AG10803 (cell line): ENCODE measurements around the gene GGT5.
A peak's percentile ranks its signal among the peaks of the same experiment; 100 is the strongest.
"Not testable (repeated sequence)": the region's sequence is repeated elsewhere in the genome, so short reads cannot be mapped to it uniquely, and the experiment has no call there.

ENCODE experiments used
- DNase-seq: peaks from one replicate; pipeline ENCODE4 v3.0.0; 2010; ENCODE audit warnings: low read depth
- H3K4me3 ChIP-seq: 2 replicates; pipeline ENCODE4 v1.5.1; 2011; ENCODE audit warnings: mild to moderate bottlenecking, low read length, control low read depth
- CTCF ChIP-seq: conservative IDR thresholded peaks from 2 replicates; pipeline ENCODE4 v1.5.1; 2011; ENCODE audit warnings: mild to moderate bottlenecking, low read length, control low read depth, inconsistent platforms

GGT5 gene

GRCh38 chr22:24186352-24186740 lies 58.5 kb downstream of the GGT5 start:
- no peak for TF ChIP-seq CTCF
- no peak for DNase-seq
- H3K4me3 ChIP-seq: no peak overlapping the region

DNA sequence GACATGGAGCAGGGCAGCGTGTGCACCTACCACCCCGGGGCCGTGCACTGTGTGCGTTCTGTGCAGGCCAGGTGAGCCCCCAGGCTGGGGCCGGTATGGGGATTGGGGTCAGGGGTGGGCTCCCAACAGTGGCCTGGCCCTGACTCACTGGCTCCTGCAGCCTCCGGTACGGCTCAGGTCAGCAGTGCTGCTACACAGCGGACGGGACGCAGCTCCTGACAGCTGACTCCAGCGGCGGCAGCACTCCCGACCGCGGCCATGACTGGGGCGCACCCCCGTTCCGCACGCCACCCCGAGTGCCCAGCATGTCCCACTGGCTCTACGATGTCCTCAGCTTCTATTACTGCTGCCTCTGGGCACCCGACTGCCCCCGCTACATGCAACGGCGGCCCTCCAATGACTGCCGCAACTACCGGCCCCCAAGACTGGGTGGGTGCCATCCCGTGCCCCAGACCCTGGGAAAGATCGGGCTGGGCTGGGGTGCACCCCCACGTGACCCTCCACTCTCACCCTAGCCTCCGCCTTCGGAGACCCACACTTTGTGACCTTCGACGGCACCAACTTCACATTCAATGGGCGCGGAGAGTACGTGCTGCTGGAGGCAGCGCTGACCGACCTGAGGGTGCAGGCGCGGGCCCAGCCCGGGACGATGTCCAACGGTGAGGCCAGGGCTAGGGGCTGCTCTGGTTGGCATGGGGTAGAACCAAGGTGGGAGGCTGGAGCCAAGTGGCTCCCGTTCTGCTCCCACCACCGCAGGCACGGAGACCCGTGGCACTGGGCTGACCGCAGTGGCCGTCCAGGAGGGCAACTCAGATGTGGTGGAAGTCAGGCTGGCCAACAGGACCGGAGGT lies 59.2 kb downstream of the GGT5 start:
- H3K4me3 ChIP-seq: no peak overlapping the region
- TF ChIP-seq CTCF: no peak
- no peak for DNase-seq

DNA sequence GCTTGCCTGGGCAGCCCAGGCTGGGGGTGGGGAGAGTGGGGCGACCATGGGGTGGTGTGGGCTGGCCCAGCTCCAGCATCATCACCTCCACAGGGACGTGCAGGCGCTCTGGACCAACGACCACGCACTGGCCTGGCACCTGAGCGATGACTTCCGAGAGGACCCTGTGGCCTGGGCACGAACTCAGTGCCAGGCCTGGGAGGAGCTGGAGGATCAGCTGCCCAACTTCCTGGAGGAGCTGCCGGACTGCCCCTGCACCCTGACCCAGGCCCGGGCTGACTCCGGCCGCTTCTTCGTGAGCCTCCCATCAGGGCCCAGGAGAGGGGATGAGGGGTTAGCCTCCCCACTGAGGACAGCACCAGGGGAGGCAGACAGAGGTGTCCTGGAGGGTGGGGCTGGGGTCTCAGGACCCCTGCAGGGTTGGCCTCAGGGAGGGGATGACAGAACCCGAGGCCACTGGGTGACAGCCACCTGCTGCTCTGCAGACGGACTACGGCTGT lies 59.8 kb downstream of the GGT5 start:
- no peak for DNase-seq
- no peak for TF ChIP-seq CTCF
- no peak overlapping the region for H3K4me3 ChIP-seq

DNA sequence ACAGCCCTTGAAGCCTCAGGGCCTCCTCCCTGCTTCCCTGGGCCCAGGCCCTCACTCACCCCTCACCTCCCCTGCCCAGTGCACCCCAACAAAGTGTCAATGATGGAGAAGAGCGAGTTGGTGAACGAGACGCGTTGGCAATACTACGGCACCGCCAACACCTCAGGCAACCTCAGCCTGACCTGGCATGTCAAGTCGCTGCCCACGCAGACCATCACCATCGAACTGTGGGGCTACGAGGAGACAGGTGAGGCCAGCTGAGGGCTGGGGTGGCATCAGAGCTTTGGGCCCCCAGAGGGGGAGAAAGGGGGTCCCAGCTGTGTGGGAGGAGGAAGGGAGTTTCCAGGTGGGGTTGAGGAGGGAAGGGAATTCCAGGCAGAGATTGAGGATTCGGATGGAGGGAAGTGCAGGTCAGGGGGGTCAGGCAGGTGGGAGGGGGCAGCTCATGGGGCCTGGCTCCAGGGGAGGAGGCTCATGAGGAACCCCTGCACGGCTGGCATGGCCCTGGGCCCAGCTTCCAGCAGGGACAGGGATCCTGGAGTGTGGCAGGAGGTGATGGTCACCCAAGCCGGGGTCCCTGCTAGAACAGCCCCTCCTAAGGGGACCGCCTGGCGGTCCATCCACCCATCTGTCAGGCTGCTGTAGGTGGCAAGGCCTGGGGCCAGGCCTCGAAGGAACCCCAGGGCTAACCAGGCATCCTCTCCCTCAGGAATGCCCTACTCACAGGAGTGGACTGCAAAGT lies 60.7 kb downstream of the GGT5 start:
- no peak for TF ChIP-seq CTCF
- H3K4me3 ChIP-seq: no peak overlapping the region
- no peak for DNase-seq

DNA sequence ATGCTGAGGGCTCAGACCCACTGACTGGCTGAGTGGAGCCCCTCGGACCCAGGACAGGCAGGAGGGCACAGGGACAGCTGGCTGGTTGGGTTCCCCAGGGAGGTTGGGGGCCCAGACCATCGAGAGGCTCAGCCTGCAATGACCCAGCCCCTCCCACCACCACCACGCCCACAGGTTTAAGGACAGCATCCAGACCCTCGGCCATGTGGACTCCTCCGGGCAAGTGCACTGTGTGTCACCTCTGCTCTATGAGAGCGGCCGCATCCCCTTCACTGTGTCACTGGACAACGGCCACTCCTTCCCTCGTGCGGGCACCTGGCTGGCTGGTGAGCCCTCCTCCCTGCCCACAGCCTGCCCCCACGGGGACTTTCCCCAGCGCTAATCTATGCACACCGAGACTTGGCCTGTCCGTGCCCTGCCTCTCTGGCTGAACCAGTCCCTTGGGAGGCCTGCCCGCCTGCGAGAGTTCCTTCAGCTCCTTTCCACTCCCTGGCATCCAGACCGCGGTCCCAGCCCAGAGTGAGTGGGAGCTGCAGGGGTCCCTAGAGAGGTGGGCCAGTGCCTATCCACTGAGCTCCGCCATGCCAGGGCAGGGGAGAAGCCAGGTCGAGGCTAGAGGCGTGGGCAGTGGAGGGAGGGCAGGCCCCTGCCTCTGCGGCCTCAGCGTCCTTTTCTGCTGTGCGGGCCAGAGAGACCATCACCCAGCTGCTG lies 61.4 kb downstream of the GGT5 start:
- no peak overlapping the region for H3K4me3 ChIP-seq
- no peak for TF ChIP-seq CTCF
- no peak for DNase-seq

GRCh38 chr22:24182900-24183246 lies 62.0 kb downstream of the GGT5 start:
- DNase-seq, H3K4me3 ChIP-seq: not testable (repeated sequence)

- no peak overlapping the region for H3K4me3 ChIP-seq
- no peak for DNase-seq
- TF ChIP-seq CTCF: peak; percentile 26
These were observed 62.6 kb downstream of the GGT5 start for GRCh38 chr22:24181996-24182899.
